DMS53 treated with DMSO at 0.1 percent for 48 hours (cell line): ENCODE results near the gene ZBTB44.
"Not testable (repeated sequence)": the region's sequence is repeated elsewhere in the genome, so short reads cannot be mapped to it uniquely, and the experiment has no call there.

Experiments
- DNase-seq: peaks from one replicate; lab custom pipeline; 2025; ENCODE audit not compliant: unreplicated experiment; lab: John Stamatoyannopoulos, UW

Gene ZBTB44

GRCh38 chr11:130312046-130312445 lies 2.7 kb downstream of the ZBTB44 start:
- DNase-seq, result no peak

- no peak for DNase-seq
Measured at GRCh38 chr11:130310622-130311021, 4.1 kb downstream of the ZBTB44 start.

- DNase-seq, result no peak
Measured at GRCh38 chr11:130308886-130309285, 5.8 kb downstream of the ZBTB44 start.

GRCh38 chr11:130308059-130308458 lies 6.7 kb downstream of the ZBTB44 start:
- DNase-seq, result no peak

- DNase-seq, result no peak
Measured at GRCh38 chr11:130304651-130305050, 10.1 kb downstream of the ZBTB44 start.

- no peak for DNase-seq
Measured at GRCh38 chr11:130301002-130301401, 13.7 kb downstream of the ZBTB44 start.

- no peak for DNase-seq
Measured at GRCh38 chr11:130300567-130300966, 14.2 kb downstream of the ZBTB44 start.

GRCh38 chr11:130299978-130300377 lies 14.7 kb downstream of the ZBTB44 start:
- DNase-seq, result no peak

- no peak for DNase-seq
Measured at GRCh38 chr11:130295657-130296056, 19.1 kb downstream of the ZBTB44 start.

GRCh38 chr11:130282111-130282510 lies 32.6 kb downstream of the ZBTB44 start:
- DNase-seq, result no peak

GRCh38 chr11:130281341-130281740 lies 33.4 kb downstream of the ZBTB44 start:
- not testable (repeated sequence) for DNase-seq

- no peak for DNase-seq
Measured at GRCh38 chr11:130279989-130280388, 34.7 kb downstream of the ZBTB44 start.

- DNase-seq, result no peak
Measured at GRCh38 chr11:130278745-130279144, 36.0 kb downstream of the ZBTB44 start.

- no peak for DNase-seq
Measured at GRCh38 chr11:130278151-130278550, 36.6 kb downstream of the ZBTB44 start.

- no peak for DNase-seq
Measured at GRCh38 chr11:130272336-130272735, 42.4 kb downstream of the ZBTB44 start.

- no peak for DNase-seq
Measured at GRCh38 chr11:130269326-130269943, 45.3 kb downstream of the ZBTB44 start.

GRCh38 chr11:130263351-130263750 lies 51.4 kb downstream of the ZBTB44 start:
- DNase-seq, result no peak

- no peak for DNase-seq
Measured at GRCh38 chr11:130262424-130262823, 52.3 kb downstream of the ZBTB44 start.

- DNase-seq, result no peak
Measured at GRCh38 chr11:130261571-130261970, 53.1 kb downstream of the ZBTB44 start.

GRCh38 chr11:130260742-130261141 lies 54.0 kb downstream of the ZBTB44 start:
- DNase-seq, result no peak

GRCh38 chr11:130260080-130260627 lies 54.6 kb downstream of the ZBTB44 start:
- DNase-seq, result no peak

GRCh38 chr11:130251763-130252162 lies 63.0 kb downstream of the ZBTB44 start:
- not testable (repeated sequence) for DNase-seq

GRCh38 chr11:130249929-130250328 lies 64.8 kb downstream of the ZBTB44 start:
- DNase-seq, result not testable (repeated sequence)
